HL-60 (cell line): ENCODE data around the gene PLA2G4B.

ENCODE experiments used
- CTCF ChIP-seq: IDR thresholded peaks from one replicate; pipeline ENCODE4 v1.5.1; 2011; ENCODE audit warnings: low read length, control low read depth, inconsistent platforms; ENCODE audit not compliant: insufficient read depth
- POLR2AphosphoS5 ChIP-seq: IDR thresholded peaks from 2 replicates; pipeline ENCODE4 v1.6.1; 2012; ENCODE audit warnings: low read depth
- SPI1 ChIP-seq: IDR thresholded peaks from 2 replicates; pipeline ENCODE4 v1.6.1; 2012; ENCODE audit warnings: low read depth, mild to moderate bottlenecking, borderline replicate concordance
- TF ChIP-seq, protein P1 (sequence below): IDR thresholded peaks from 2 replicates; pipeline ENCODE4 v1.6.1; 2012; ENCODE audit warnings: low read depth; ENCODE audit not compliant: insufficient replicate concordance

- no peak for TF ChIP-seq CTCF
- no peak for TF ChIP-seq SPI1
- TF ChIP-seq, protein P1, sequence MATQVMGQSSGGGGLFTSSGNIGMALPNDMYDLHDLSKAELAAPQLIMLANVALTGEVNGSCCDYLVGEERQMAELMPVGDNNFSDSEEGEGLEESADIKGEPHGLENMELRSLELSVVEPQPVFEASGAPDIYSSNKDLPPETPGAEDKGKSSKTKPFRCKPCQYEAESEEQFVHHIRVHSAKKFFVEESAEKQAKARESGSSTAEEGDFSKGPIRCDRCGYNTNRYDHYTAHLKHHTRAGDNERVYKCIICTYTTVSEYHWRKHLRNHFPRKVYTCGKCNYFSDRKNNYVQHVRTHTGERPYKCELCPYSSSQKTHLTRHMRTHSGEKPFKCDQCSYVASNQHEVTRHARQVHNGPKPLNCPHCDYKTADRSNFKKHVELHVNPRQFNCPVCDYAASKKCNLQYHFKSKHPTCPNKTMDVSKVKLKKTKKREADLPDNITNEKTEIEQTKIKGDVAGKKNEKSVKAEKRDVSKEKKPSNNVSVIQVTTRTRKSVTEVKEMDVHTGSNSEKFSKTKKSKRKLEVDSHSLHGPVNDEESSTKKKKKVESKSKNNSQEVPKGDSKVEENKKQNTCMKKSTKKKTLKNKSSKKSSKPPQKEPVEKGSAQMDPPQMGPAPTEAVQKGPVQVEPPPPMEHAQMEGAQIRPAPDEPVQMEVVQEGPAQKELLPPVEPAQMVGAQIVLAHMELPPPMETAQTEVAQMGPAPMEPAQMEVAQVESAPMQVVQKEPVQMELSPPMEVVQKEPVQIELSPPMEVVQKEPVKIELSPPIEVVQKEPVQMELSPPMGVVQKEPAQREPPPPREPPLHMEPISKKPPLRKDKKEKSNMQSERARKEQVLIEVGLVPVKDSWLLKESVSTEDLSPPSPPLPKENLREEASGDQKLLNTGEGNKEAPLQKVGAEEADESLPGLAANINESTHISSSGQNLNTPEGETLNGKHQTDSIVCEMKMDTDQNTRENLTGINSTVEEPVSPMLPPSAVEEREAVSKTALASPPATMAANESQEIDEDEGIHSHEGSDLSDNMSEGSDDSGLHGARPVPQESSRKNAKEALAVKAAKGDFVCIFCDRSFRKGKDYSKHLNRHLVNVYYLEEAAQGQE, result no peak
- TF ChIP-seq POLR2AphosphoS5, result no peak
These were observed 39.1 kb downstream of the PLA2G4B start for GRCh38 chr15:41877631-41878354.
